Activated CD4-positive, alpha-beta T cell treated with anti-CD3 and anti-CD28 coated beads for 36 hours (primary cell): Measurements from ENCODE around the gene GALNS. TPM values are rescaled to one million over a fixed set of nuclear protein-coding genes. Genes with fewer than 3 reads are reported as not detected.

ENCODE experiments used
- ATAC-seq: fragments of 200-7000 bp; cut with Tn5 transposase; one replicate; pipeline ENCODE4 v1.10.0; 2021; ENCODE audit warnings: mild to moderate bottlenecking, moderate library complexity
- CTCF ChIA-PET: fragments of 350-600 bp; sonication (Branson Sonifier 250); formaldehyde crosslinking; loops from one replicate; lab custom pipeline; 2021; ENCODE audit warnings: antibody characterized with exemption; lab: Charles Lee
- POLR2A ChIA-PET: fragments of 350-600 bp; sonication (Branson Sonifier 250); formaldehyde crosslinking; loops from one replicate; lab custom pipeline; 2021; ENCODE audit warnings: antibody characterized with exemption, inconsistent platforms; lab: Charles Lee
- DNase-seq: peaks from one replicate; pipeline ENCODE4 v3.0.0-alpha.2; 2020
- H3K27ac Mint-ChIP-seq: one replicate; pipeline ENCODE4 v1.8.0; 2021; ENCODE audit warnings: mixed read lengths
- H3K27me3 Mint-ChIP-seq: one replicate; pipeline ENCODE4 v1.8.0; 2021; ENCODE audit warnings: mixed read lengths
- H3K36me3 Mint-ChIP-seq: one replicate; pipeline ENCODE4 v1.8.0; 2021; ENCODE audit warnings: low read depth, mixed read lengths
- H3K4me1 Mint-ChIP-seq: one replicate; pipeline ENCODE4 v1.8.0; 2021; ENCODE audit warnings: mixed read lengths
- H3K4me3 Mint-ChIP-seq: one replicate; pipeline ENCODE4 v1.8.0; 2021; ENCODE audit warnings: mild to moderate bottlenecking, moderate library complexity, mixed read lengths
- H3K9me3 Mint-ChIP-seq: one replicate; pipeline ENCODE4 v1.8.0; 2021; ENCODE audit warnings: low read depth, mixed read lengths
- intact Hi-C, 2 experiments: fragments of 100-400 bp; cut with DNase I in 1 of 2; cut with micrococcal nuclease in 1 of 2; formaldehyde crosslinking; loops; one replicate each; pipeline versions ENCODE4 v1.14.2 to v1.15.1; 2022 to 2024; cut with DNase I, micrococcal nuclease
- total RNA-seq, 2 experiments: library from RNA; stranded (reverse); gene quantifications; one replicate each; pipeline ENCODE4 v1.2.3, GENCODE V29; 2021

Gene GALNS
- total RNA-seq, 2 experiments from 2014 or later = 20.1 TPM

GRCh38 chr16:88817785-88818574, 38.8 kb downstream of the GALNS start:
- no peak for ATAC-seq
- Mint-ChIP-seq H3K4me1 (peaks cover 2% of the 10 kb centered on the region), H3K27ac (no peak overlapping the region), H3K9me3 (no peaks in the 10 kb centered on the region), H3K36me3 (no peaks in the 10 kb centered on the region), H3K27me3 (no peaks in the 10 kb centered on the region), H3K4me3 (no peak overlapping the region)
- POLR2A ChIA-PET = no interaction called here
- intact Hi-C loops = loop anchor here in 1 of 2 experiments (5.0 kb wide), 1 partner anchor 399 kb away; the partner anchor contains the start of gene ZNF778
- CTCF ChIA-PET = interaction anchor here (0.8 kb wide), 1 partner anchor 28 kb away, joined by 3 read pairs; no protein-coding TSS in a partner anchor
- no peak for DNase-seq

DNA sequence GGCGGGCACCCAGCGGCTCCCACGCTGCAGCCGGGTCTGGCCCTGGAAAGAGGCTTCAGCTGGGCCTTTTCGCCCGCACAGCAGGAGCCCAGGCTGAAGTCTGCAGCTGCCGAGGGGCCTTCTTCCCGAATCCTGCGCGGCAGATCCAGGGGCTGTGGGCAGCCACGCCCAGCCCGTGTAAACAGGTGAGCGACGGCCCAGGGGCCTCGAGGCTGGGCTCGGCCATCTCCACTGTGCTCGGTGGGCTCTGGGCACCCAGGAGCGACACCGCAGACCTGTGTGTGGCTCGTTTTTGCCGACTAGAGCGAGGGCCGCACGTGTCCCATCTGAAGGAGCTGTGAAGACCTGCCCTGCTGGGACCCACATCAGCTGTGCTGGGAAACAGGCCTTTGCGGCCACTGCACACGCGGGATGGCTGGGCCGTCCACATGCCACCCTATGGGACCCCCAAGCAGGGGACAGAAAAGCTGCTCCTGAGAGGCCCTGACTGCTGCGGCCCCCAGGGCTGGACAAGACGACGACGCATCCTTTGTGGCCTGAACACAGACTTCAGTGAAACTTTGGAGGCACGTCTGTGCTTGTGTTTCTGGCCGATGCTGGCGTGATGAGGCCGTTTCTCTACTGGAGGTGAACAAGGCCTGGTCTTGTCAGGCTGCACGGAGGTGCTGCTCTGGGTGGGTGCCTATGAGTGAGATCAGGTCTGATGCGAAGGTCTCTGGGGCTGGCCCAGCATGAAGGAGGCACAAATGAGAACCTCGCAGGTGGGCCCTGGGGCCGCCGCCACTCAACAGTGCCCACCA, 39.8 kb downstream of the GALNS start:
- Mint-ChIP-seq H3K36me3 (no peaks in the 10 kb centered on the region), H3K4me3 (no peak overlapping the region), H3K27ac (no peak overlapping the region), H3K4me1 (peaks cover 5% of the 10 kb centered on the region), H3K9me3 (no peaks in the 10 kb centered on the region), H3K27me3 (no peaks in the 10 kb centered on the region)
- ChIA-PET POLR2A (no interaction called here), CTCF (interaction anchor here (2.3 kb wide), 1 partner anchor 41 kb away, joined by 17 read pairs; the partner anchor contains the start of genes GALNS and TRAPPC2L)
- intact Hi-C loops = loop anchor here (1.0 to 5.0 kb wide), 4 partner anchors 40 to 400 kb away; partner anchors contain the start of genes TRAPPC2L (in 1 of the 2) and ZNF778 (in 1 of the 2)
- DNase-seq (no peak), ATAC-seq (no peak)

DNA sequence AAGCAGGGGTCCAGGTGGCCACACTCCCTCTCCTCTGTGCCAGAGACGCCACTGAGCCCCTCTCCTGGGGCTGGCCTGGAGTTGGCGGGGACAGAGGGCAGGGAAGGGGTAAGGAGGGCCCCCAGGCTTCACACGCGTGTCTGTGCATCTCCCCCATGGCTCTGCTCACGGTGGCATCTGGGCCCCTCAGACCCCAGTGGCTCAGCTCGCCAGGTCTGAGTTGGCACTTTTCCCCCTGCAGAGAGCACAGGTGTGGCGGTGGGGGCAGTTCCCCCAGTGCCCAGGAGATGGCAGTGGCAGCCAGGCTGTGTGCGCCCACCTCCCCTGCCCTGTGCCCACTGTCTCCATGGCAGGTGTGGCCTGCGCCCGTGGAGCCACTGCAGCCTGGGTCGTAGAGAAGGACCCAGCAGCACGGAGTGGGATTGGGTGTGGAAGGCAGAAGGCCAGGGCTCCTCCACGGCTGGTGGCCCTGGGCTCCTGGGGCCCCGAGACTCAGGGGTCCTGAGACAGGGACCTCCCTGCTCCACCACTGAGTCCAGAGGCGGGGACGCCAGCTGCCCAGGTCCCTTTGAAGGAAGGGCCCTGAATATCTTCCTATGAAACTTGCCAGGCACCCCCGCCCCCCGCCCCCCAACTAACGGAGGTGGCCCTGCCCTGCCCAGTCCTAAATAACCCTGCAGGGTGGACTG, 40.7 kb downstream of the GALNS start:
- H3K27me3 Mint-ChIP-seq = no peaks in the 10 kb centered on the region
- no peaks in the 10 kb centered on the region for H3K9me3 Mint-ChIP-seq
- ATAC-seq = peak; percentile 18
- ChIA-PET POLR2A (no interaction called here), CTCF (interaction anchor here (0.5 to 2.3 kb wide), 3 partner anchors 35 to 208 kb away, joined by 3 to 17 read pairs (median 3); partner anchors contain the start of genes GALNS and TRAPPC2L)
- H3K36me3 Mint-ChIP-seq = peaks cover 2% of the 10 kb centered on the region
- no peak overlapping the region for H3K4me3 Mint-ChIP-seq
- peak; percentile 80 for DNase-seq
- intact Hi-C loops = loop anchor here (1.0 to 5.0 kb wide), 4 partner anchors 41 to 401 kb away; partner anchors contain the start of genes TRAPPC2L (in 1 of the 2) and ZNF778 (in 1 of the 2)
- H3K27ac Mint-ChIP-seq = no peak overlapping the region
- H3K4me1 Mint-ChIP-seq = peaks cover 5% of the 10 kb centered on the region

DNA sequence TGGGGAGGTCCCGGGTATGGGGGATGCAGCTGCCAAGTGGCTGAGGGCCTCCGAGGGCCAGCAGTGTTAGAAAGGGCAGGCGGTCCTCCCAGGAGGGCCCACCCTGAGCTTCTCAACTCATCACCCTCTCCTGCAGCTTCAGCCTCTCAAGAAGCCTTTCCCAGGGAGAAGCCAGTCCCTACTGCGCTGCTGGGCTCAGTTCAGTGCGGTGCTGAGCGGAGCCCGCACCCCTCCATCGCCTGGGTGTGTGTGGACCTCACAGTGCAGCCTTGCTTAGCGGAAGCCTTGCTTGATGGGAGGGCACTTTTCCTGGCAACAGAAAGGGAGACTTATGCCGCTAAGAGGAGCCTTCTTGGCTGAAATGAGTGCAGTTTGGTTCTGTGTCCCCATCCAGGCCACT, 41.5 kb downstream of the GALNS start:
- CTCF ChIA-PET = interaction anchor here (0.5 to 2.3 kb wide), 3 partner anchors 34 to 209 kb away, joined by 3 to 17 read pairs (median 3); partner anchors contain the start of genes GALNS and TRAPPC2L
- ATAC-seq (no peak), DNase-seq (no peak)
- Mint-ChIP-seq H3K9me3 (no peaks in the 10 kb centered on the region), H3K4me3 (no peak overlapping the region), H3K27ac (no peak overlapping the region), H3K27me3 (no peaks in the 10 kb centered on the region), H3K36me3 (peaks cover 11% of the 10 kb centered on the region), H3K4me1 (peaks cover 6% of the 10 kb centered on the region)
- intact Hi-C loops = loop anchor here in 1 of 2 experiments (5.0 kb wide), 1 partner anchor 402 kb away; the partner anchor contains the start of gene ZNF778
- POLR2A ChIA-PET = no interaction called here

DNA sequence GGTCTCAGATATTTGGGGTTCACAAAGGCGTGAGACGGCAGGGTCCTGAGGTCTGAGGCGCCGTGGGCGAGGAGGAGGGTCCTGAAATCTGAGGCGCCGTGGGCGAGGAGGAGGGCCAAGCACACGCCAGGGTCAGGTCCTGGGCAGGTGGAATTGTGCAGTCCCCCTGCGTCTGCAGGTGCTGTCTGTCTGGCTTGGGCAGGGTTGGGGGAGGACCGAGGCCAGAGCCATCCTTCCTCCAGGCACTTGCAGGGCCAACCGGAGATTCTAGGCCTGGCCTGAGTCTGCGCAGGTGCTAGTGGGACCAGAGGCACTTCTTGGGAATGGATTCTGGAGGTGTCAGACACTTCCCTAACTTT, 42.6 kb downstream of the GALNS start:
- Mint-ChIP-seq H3K9me3 (no peaks in the 10 kb centered on the region), H3K4me3 (no peak overlapping the region), H3K4me1 (peaks cover 15% of the 10 kb centered on the region), H3K27ac (peak overlapping the region; percentile 2), H3K27me3 (no peaks in the 10 kb centered on the region), H3K36me3 (peaks cover 22% of the 10 kb centered on the region)
- DNase-seq (no peak), ATAC-seq (no peak)
- intact Hi-C loops = loop anchor here in 1 of 2 experiments (5.0 kb wide), 2 partner anchors 128 to 303 kb away; no protein-coding TSS in a partner anchor
- CTCF ChIA-PET = interaction anchor here (0.9 to 2.2 kb wide), 3 partner anchors 77 to 394 kb away, joined by 3 to 8 read pairs (median 4); no protein-coding TSS in a partner anchor
- POLR2A ChIA-PET = interaction anchor here (1.1 kb wide), 1 partner anchor 44 kb away, joined by 3 read pairs; no protein-coding TSS in a partner anchor

DNA sequence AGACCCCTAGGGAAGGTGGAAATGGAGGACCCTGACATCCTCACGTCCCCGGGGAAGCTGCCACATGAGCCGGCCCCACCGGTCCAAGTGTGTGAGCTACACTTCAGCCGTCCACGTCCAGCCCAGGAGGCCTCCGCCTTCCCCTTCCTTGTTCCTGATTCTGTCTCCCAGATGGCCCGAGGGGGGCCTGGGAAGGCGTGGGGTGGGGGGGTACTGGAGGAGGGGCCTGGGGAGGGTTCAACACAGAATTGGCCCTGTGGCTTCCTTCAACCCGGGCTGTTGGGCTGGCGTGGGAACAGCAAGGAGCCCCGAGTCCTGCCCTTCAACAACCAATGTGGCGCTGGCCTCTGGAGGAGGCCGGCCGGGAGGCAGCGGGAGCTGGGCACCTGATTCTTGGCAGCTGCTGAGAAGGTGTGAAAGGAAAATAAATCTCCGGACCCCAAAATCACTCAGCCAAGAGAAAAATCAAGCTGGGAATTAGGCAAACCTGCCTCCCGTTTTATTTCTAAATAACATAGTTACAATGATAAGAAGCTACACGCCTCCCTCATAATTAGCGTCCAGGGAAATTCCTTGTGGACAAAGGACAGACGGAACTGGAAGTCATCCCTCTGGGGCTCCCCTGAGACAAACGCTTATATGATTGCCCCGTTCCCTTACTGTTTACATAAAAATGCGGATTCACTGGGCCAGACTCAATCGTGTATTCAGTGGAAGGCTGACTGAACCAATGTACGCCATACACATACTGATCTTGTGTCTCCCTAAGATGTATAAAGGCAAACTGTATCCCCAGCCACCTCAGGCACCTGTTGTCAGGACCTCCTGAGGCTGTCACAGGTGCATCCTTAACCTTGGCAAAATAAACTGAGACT, 43.2 kb downstream of the GALNS start:
- Mint-ChIP-seq H3K27me3 (no peaks in the 10 kb centered on the region), H3K27ac (peak overlapping the region; percentile 2), H3K36me3 (peaks cover 26% of the 10 kb centered on the region), H3K4me3 (peak overlapping the region; percentile 16), H3K4me1 (peaks cover 17% of the 10 kb centered on the region), H3K9me3 (no peaks in the 10 kb centered on the region)
- DNase-seq (no peak), ATAC-seq (no peak)
- intact Hi-C loops = loop anchor here (2.0 to 5.0 kb wide), 3 partner anchors 43 to 304 kb away; partner anchors contain the start of genes GALNS (in 1 of the 2) and TRAPPC2L (in 1 of the 2)
- POLR2A ChIA-PET = interaction anchor here (0.6 to 1.1 kb wide), 3 partner anchors 43 to 703 kb away, joined by 3 to 8 read pairs (median 4); no protein-coding TSS in a partner anchor
- CTCF ChIA-PET = interaction anchor here (0.6 to 5.1 kb wide), 7 partner anchors 31 to 395 kb away, joined by 3 to 22 read pairs (median 4); partner anchors contain the start of genes GALNS and TRAPPC2L

DNA sequence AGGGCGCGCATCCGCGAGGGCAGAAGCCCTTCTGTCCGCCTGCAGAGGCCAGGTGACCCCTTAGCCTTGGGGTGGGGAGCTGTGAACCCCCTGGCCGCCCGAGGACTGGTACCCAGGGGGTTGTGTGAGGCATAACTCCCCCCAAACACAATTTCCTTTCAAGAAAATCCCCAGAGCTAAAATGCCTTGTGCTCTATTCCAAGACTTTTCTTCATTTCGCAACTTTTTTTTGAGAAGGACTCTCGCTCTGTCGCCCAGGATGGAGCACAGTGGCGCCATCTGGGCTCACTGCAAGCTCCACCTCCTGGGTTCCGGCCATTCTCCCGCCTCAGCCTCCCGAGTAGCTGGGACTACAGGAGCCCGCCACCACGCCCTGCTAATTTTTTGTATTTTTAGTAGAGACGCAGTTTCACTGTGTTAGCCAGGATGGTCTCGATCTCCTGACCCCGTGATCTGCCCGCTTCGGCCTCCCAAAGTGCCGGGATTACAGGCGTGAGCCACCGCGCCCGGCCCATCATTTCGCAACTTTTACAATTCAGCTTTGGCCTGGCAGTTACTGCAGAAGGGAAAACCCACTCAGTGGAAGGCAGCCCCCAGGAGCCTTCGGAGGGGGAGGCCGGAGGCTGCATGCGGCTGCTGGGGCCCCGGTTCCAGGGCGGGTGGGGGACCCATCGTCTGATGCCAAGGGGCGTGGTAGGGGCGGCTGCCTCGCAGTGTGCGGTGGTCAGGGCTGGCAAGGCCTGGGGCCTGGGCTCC, 44.1 kb downstream of the GALNS start:
- Mint-ChIP-seq H3K27me3 (no peaks in the 10 kb centered on the region), H3K4me3 (peak overlapping the region; percentile 86), H3K27ac (peak overlapping the region; percentile 90), H3K4me1 (peaks cover 22% of the 10 kb centered on the region), H3K9me3 (no peaks in the 10 kb centered on the region), H3K36me3 (peaks cover 34% of the 10 kb centered on the region)
- CTCF ChIA-PET = interaction anchor here (0.6 to 5.1 kb wide), 9 partner anchors 30 to 402 kb away, joined by 3 to 22 read pairs (median 4); partner anchors contain the start of genes GALNS and TRAPPC2L
- POLR2A ChIA-PET = interaction anchor here (0.6 to 1.3 kb wide), 4 partner anchors 45 to 704 kb away, joined by 4 to 8 read pairs (median 4); no protein-coding TSS in a partner anchor
- intact Hi-C loops = loop anchor here (1.0 to 5.0 kb wide), 8 partner anchors 9 to 404 kb away; partner anchors contain the start of genes TRAPPC2L (in 2 of the 2), CDT1 (in 1 of the 2), CYBA (in 1 of the 2) and GALNS (in 1 of the 2)
- DNase-seq (peak; percentile 68), ATAC-seq (no peak)

DNA sequence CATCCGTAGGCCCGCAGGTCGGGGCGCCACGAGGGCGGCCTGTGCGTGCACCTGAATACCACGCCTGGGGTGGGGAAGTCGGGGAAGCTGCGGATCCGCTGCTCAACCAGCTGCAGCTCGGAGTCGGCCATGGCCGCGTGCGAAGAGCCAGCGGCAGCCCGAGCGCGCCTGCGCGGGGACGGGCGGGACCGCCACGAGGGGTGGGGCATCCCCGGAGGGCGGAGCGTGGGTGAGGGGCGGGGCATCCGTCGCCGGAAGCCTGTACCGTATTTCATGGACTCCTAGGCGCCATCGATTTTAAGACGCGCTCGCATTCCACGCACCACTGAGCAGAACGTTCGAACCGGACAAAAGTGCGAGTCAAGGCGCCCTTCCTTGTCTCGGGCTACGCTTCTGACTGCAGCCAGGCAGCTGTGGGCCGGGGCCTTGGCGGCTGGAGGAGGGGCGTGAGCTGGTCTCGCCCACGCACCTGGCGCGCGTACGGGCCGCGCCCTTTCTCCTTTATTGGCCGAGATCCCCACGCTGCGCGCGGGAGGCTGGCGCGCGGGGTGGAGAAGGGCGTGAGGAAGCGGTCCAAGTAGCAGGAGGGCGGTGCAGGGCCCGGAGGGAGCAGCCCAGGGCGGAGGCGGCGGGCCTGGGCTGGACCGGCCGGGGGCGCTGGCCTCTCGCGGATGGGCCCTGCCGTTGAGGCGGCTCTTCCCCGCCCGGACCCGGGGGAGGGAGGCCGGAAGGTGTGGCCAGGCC, 44.8 kb downstream of the GALNS start, which contains the start of gene APRT:
Gene APRT, minus strand, starts transcription at position 160 of the 744 bp plus-strand sequence. Its CDS starts 29 bp downstream, at position 131.
- ChIA-PET POLR2A (interaction anchor here (0.6 to 2.6 kb wide), 6 partner anchors 9 to 423 kb away, joined by 3 to 13 read pairs (median 4); no protein-coding TSS in a partner anchor), CTCF (interaction anchor here (0.7 to 5.1 kb wide), 7 partner anchors 18 to 403 kb away, joined by 3 to 22 read pairs (median 4); partner anchors contain the start of genes GALNS and TRAPPC2L)
- H3K4me3 Mint-ChIP-seq = peak within 1 kb of the TSS; percentile 86
- H3K36me3 Mint-ChIP-seq = peaks cover 41% of the 10 kb centered on the region
- H3K27me3 Mint-ChIP-seq = no peaks in the 10 kb centered on the region
- DNase-seq (peak; percentile 99), ATAC-seq (peak; percentile 76)
- peak within 1 kb of the TSS; percentile 94 for H3K27ac Mint-ChIP-seq
- intact Hi-C loops = loop anchor here (1.0 to 5.0 kb wide), 15 partner anchors 9 to 845 kb away; partner anchors contain the start of genes CDT1 (in 2 of the 2), TRAPPC2L (in 2 of the 2), ANKRD11 (in 1 of the 2) and CDH15 (in 1 of the 2)
- H3K9me3 Mint-ChIP-seq = no peaks in the 10 kb centered on the region
- peaks cover 22% of the 10 kb centered on the region for H3K4me1 Mint-ChIP-seq
